NCI-H128 (cell line): ENCODE measurements around the gene PDZD7.
A peak's percentile ranks its signal among the peaks of the same experiment; 100 is the strongest.

Experiments used
- DNase-seq: peaks from one replicate; lab custom pipeline; 2025; ENCODE audit not compliant: unreplicated experiment; lab: John Stamatoyannopoulos, UW

Gene PDZD7

GRCh38 chr10:101005361-101005760, 25.6 kb downstream of the PDZD7 start:
- no peak for DNase-seq

- DNase-seq = no peak
These were observed 27.2 kb downstream of the PDZD7 start for GRCh38 chr10:101003639-101004206.

GRCh38 chr10:101002456-101002855, 28.5 kb downstream of the PDZD7 start:
- DNase-seq = no peak

- DNase-seq = no peak
These were observed 29.3 kb downstream of the PDZD7 start for GRCh38 chr10:101001659-101002035.

GRCh38 chr10:101000915-101001658, 29.8 kb downstream of the PDZD7 start:
- no peak for DNase-seq

- DNase-seq = no peak
These were observed 30.6 kb downstream of the PDZD7 start for GRCh38 chr10:101000127-101000914.

- peak; percentile 13 for DNase-seq
These were observed 31.2 kb downstream of the PDZD7 start, which contains the start of gene LZTS2 for GRCh38 chr10:100999742-101000126. Gene LZTS2 (plus strand): TSS chr10:100999808. CDS start chr10:101002539, 2,731 bp downstream.

GRCh38 chr10:100998991-100999741, 31.8 kb downstream of the PDZD7 start:
- DNase-seq = peak; percentile 22

GRCh38 chr10:100998183-100998990, 32.5 kb downstream of the PDZD7 start:
- peak; percentile 76 for DNase-seq

- DNase-seq = peak; percentile 38
These were observed 33.4 kb downstream of the PDZD7 start for GRCh38 chr10:100997360-100998182.

GRCh38 chr10:100996678-100997359, 34.1 kb downstream of the PDZD7 start:
- DNase-seq = no peak

- no peak for DNase-seq
These were observed 35.7 kb downstream of the PDZD7 start for GRCh38 chr10:100995181-100995580.

GRCh38 chr10:100993986-100994708, 36.8 kb downstream of the PDZD7 start:
- no peak for DNase-seq

- DNase-seq = no peak
These were observed 41.8 kb downstream of the PDZD7 start for GRCh38 chr10:100989088-100989487.

- DNase-seq = no peak
These were observed 42.8 kb downstream of the PDZD7 start for GRCh38 chr10:100988166-100988565.

- DNase-seq = no peak
These were observed 43.3 kb downstream of the PDZD7 start for GRCh38 chr10:100987685-100988049.

GRCh38 chr10:100986952-100987684, 43.8 kb downstream of the PDZD7 start, which contains the start of the genes MRPL43 and TWNK:
Gene MRPL43 (minus strand): TSS chr10:100987497. CDS start chr10:100987443, 54 bp downstream.
Gene TWNK (plus strand): TSS chr10:100987543. CDS start chr10:100988211, 668 bp downstream.
- peak; percentile 24 for DNase-seq

GRCh38 chr10:100986623-100986951, 44.3 kb downstream of the PDZD7 start:
- no peak for DNase-seq
